IMR-90 (cell line): Measurements from ENCODE around the gene CCL13. TPM values are rescaled to one million over a fixed set of nuclear protein-coding genes. Genes with fewer than 3 reads are reported as not detected.

Experiments used
- ATAC-seq: fragments of 200-7000 bp; cut with Tn5 transposase; 2 replicates; pipeline ENCODE4 v1.9.1; 2020; ENCODE audit warnings: low read depth, mild to moderate bottlenecking, moderate library complexity
- BruUV-seq: library from RNA; stranded (reverse); fragments of 400-500 nt; replicated peaks from 2 replicates; lab custom pipeline; 2021; lab: Mats Ljungman, UMichigan
- CTCF ChIA-PET: fragments of 300-600 bp; formaldehyde crosslinking; extraction: SDS; loops from one replicate; lab custom pipeline; 2021; ENCODE audit warnings: antibody characterized with exemption; lab: Yijun Ruan, JAX
- POLR2A ChIA-PET: fragments of 300-600 bp; sonication (Branson Sonifier 250); formaldehyde crosslinking; loops from one replicate; lab custom pipeline; 2022; ENCODE audit warnings: antibody characterized with exemption; ENCODE audit not compliant: unreplicated experiment; lab: Charles Lee
- DNase-seq: peaks from one replicate; pipeline ENCODE4 v3.0.0; 2013
- H2AFZ ChIP-seq: replicated peaks from 2 replicates; pipeline ENCODE3; 2013; ENCODE audit warnings: low read length, mild to moderate bottlenecking; ENCODE audit not compliant: poor library complexity
- H2AK5ac ChIP-seq: 2 replicates; pipeline ENCODE4 v1.6.1; 2013; ENCODE audit warnings: low read depth, low read length, inconsistent platforms
- H2AK9ac ChIP-seq: replicated peaks from 2 replicates; pipeline ENCODE3; 2013; ENCODE audit warnings: mild to moderate bottlenecking, low read depth, low read length, moderate library complexity; ENCODE audit not compliant: poor library complexity
- H2BK120ac ChIP-seq: 2 replicates; pipeline ENCODE4 v1.6.1; 2013; ENCODE audit warnings: low read depth, low read length, inconsistent platforms
- H2BK15ac ChIP-seq: 3 replicates; pipeline ENCODE4 v1.6.1; 2013; ENCODE audit warnings: low read depth, low read length, inconsistent platforms
- H2BK20ac ChIP-seq: 2 replicates; pipeline ENCODE4 v1.6.1; 2013; ENCODE audit warnings: low read depth, mild to moderate bottlenecking, inconsistent platforms, low read length, moderate library complexity
- H2BK5ac ChIP-seq: 2 replicates; pipeline ENCODE4 v1.6.1; 2013; ENCODE audit warnings: mild to moderate bottlenecking, low read depth, low read length, inconsistent platforms; ENCODE audit not compliant: poor library complexity, severe bottlenecking
- H3K14ac ChIP-seq: replicated peaks from 2 replicates; pipeline ENCODE4 v1.6.1; 2013; ENCODE audit warnings: low read depth, low read length, inconsistent platforms
- H3K18ac ChIP-seq: 2 replicates; pipeline ENCODE4 v1.6.1; 2013; ENCODE audit warnings: low read depth, low read length, control low read depth
- H3K23ac ChIP-seq: 2 replicates; pipeline ENCODE4 v1.6.1; 2013; ENCODE audit warnings: low read depth, low read length, inconsistent platforms
- H3K27ac ChIP-seq: 2 replicates; pipeline ENCODE4 v1.5.1; 2013; ENCODE audit warnings: mild to moderate bottlenecking, control low read depth, low read length; ENCODE audit not compliant: insufficient read depth
- H3K27me3 ChIP-seq: 2 replicates; pipeline ENCODE4 v1.6.1; 2013; ENCODE audit warnings: low read length; ENCODE audit not compliant: control insufficient read depth, insufficient read depth
- H3K36me3 ChIP-seq: 2 replicates; pipeline ENCODE4 v1.6.1; 2013; ENCODE audit warnings: low read length, mixed read lengths; ENCODE audit not compliant: control insufficient read depth, insufficient read depth
- H3K4ac ChIP-seq: 2 replicates; pipeline ENCODE4 v1.6.1; 2013; ENCODE audit warnings: low read depth, low read length, inconsistent platforms
- H3K4me1 ChIP-seq: 2 replicates; pipeline ENCODE4 v1.6.1; 2013; ENCODE audit warnings: low read length, mixed read lengths; ENCODE audit not compliant: control insufficient read depth, insufficient read depth
- H3K4me2 ChIP-seq: 2 replicates; pipeline ENCODE4 v1.6.1; 2013; ENCODE audit warnings: low read depth, mild to moderate bottlenecking, control low read depth, low read length, moderate library complexity
- H3K4me3 ChIP-seq: 2 replicates; pipeline ENCODE4 v1.5.1; 2013; ENCODE audit warnings: low read depth, mild to moderate bottlenecking, control low read depth, low read length, moderate library complexity; ENCODE audit not compliant: insufficient read depth
- H3K56ac ChIP-seq: 2 replicates; pipeline ENCODE4 v1.6.1; 2013; ENCODE audit warnings: low read length, inconsistent platforms; ENCODE audit not compliant: insufficient read depth; ENCODE audit errors: extremely low read depth
- H3K79me1 ChIP-seq, 2 experiments: 2 replicates each; pipeline ENCODE4 v1.6.1; 2013; ENCODE audit warnings: low read length in 2 of 2, inconsistent platforms in 1 of 2, low read depth in 1 of 2
- H3K9ac ChIP-seq: 2 replicates; pipeline ENCODE4 v1.6.1; 2013; ENCODE audit warnings: low read depth, low read length, control low read depth
- H3K9me1 ChIP-seq: 2 replicates; pipeline ENCODE4 v1.6.1; 2013; ENCODE audit warnings: low read length, inconsistent platforms; ENCODE audit not compliant: insufficient read depth
- H3K9me3 ChIP-seq: 2 replicates; pipeline ENCODE4 v1.6.1; 2013; ENCODE audit warnings: low read length; ENCODE audit not compliant: control insufficient read depth, insufficient read depth
- H4K20me1 ChIP-seq: 2 replicates; pipeline ENCODE4 v1.6.1; 2013; ENCODE audit warnings: low read length, inconsistent platforms; ENCODE audit not compliant: insufficient read depth
- H4K5ac ChIP-seq: 2 replicates; pipeline ENCODE4 v1.6.1; 2013; ENCODE audit warnings: mild to moderate bottlenecking, low read depth, low read length, control low read depth
- H4K8ac ChIP-seq, 2 experiments: 2 replicates each; pipeline ENCODE4 v1.6.1; 2013; ENCODE audit warnings: low read depth in 2 of 2, low read length in 2 of 2, control low read depth in 1 of 2, inconsistent platforms in 1 of 2
- H4K91ac ChIP-seq: 2 replicates; pipeline ENCODE4 v1.6.1; 2013; ENCODE audit warnings: low read depth, low read length, inconsistent platforms; ENCODE audit not compliant: insufficient read depth
- CHD1 ChIP-seq: IDR thresholded peaks from 2 replicates; pipeline ENCODE4 v1.6.1; 2012; ENCODE audit warnings: low read depth, low read length, improper control_type of control experiment
- FOS ChIP-seq: fragments of 150-350 bp; IDR thresholded peaks from 2 replicates; pipeline ENCODE4 v1.6.1; 2016; ENCODE audit warnings: low read depth, low read length
- MAFK ChIP-seq: IDR thresholded peaks from 2 replicates; pipeline ENCODE4 v1.6.1; 2012; ENCODE audit warnings: low read depth, low read length, improper control_type of control experiment
- MAZ ChIP-seq: IDR thresholded peaks from 2 replicates; pipeline ENCODE4 v1.6.1; 2012; ENCODE audit warnings: low read depth, mild to moderate bottlenecking, low read length, improper control_type of control experiment, moderate library complexity, borderline replicate concordance
- MXI1 ChIP-seq: IDR thresholded peaks from 2 replicates; pipeline ENCODE4 v1.6.1; 2012; ENCODE audit warnings: low read depth, mild to moderate bottlenecking, low read length, moderate library complexity, borderline replicate concordance
- NFE2L2 ChIP-seq: fragments of 150-350 bp; IDR thresholded peaks from 2 replicates; pipeline ENCODE4 v1.6.1; 2016; ENCODE audit warnings: low read depth, mild to moderate bottlenecking, low read length
- POLR2A ChIP-seq: IDR thresholded peaks from 2 replicates; pipeline ENCODE4 v1.6.1; 2012; ENCODE audit warnings: mild to moderate bottlenecking, low read depth, low read length
- RCOR1 ChIP-seq: IDR thresholded peaks from 2 replicates; pipeline ENCODE4 v1.6.1; 2012; ENCODE audit warnings: mild to moderate bottlenecking, low read length, improper control_type of control experiment; ENCODE audit not compliant: insufficient replicate concordance
- RFX5 ChIP-seq: IDR thresholded peaks from 2 replicates; pipeline ENCODE4 v1.8.0; 2012; ENCODE audit warnings: low read depth, mild to moderate bottlenecking, low read length, moderate library complexity
- SMC3 ChIP-seq: fragments of 150-350 bp; IDR thresholded peaks from 2 replicates; pipeline ENCODE4 v1.6.1; 2016; ENCODE audit warnings: low read depth, mild to moderate bottlenecking, antibody characterized with exemption, low read length, moderate library complexity
- WGBS, 2 experiments: methylation state at CpG; one replicate each; pipeline versions ENCODE4 v1.1.5 to v1.1.7; 2013; ENCODE audit warnings: missing lambda C conversion rate in 2 of 2; ENCODE audit not compliant: insufficient read length in 1 of 2; ENCODE audit errors: extremely low coverage in 2 of 2; 5-methylcytosine and 5-hydroxymethylcytosine counted together
- dilution Hi-C: fragments of 300-500 bp; cut with HindIII; formaldehyde crosslinking; loops from one replicate; pipeline ENCODE4 v1.14.3; 2018; ENCODE audit warnings: low sequenced_read_pairs; ENCODE audit not compliant: unreplicated experiment
- in situ Hi-C: fragments of 300-500 bp; cut with MboI; formaldehyde crosslinking; loops from 3 replicates; pipeline ENCODE4 v1.14.3; 2019; ENCODE audit warnings: low sequenced_read_pairs, inconsistent platforms, mixed read lengths
- intact Hi-C: fragments of 100-400 bp; cut with micrococcal nuclease; formaldehyde crosslinking; loops from 2 replicates; pipeline ENCODE4 v1.10.0; 2022
- polyA plus RNA-seq, 3 experiments: library from polyadenylated mRNA; depleted of rRNA; stranded (reverse); fragments of >200 nt; gene quantifications; 2 replicates each; pipeline ENCODE4 v1.2.3, GENCODE V29; 2012; ENCODE audit warnings: low replicate concordance in 1 of 3
- total RNA-seq: library from RNA; depleted of rRNA; stranded (reverse); fragments of >200 nt; gene quantifications from 2 replicates; pipeline ENCODE4 v1.2.3, GENCODE V29; 2012
- TF ChIP-seq, protein P1 (sequence below): fragments of 150-350 bp; IDR thresholded peaks from 2 replicates; pipeline ENCODE4 v1.6.1; 2017; ENCODE audit warnings: mild to moderate bottlenecking, antibody characterized with exemption, low read length, low read depth
- TF ChIP-seq, protein P2 (sequence below): fragments of 150-350 bp; IDR thresholded peaks from 2 replicates; pipeline ENCODE4 v1.6.1; 2016; ENCODE audit warnings: low read depth, mild to moderate bottlenecking, low read length, moderate library complexity, borderline replicate concordance
- TF ChIP-seq, protein P3 (sequence below): conservative IDR thresholded peaks from 2 replicates; pipeline ENCODE4 v1.5.1; 2012; ENCODE audit warnings: mild to moderate bottlenecking, low read depth, low read length, improper control_type of control experiment

The CCL13 gene
- total and polyA plus RNA-seq, 2 of the 4 experiments (the other 2 are of a cell fraction): 0.18 TPM; not detected in 1

DNA sequence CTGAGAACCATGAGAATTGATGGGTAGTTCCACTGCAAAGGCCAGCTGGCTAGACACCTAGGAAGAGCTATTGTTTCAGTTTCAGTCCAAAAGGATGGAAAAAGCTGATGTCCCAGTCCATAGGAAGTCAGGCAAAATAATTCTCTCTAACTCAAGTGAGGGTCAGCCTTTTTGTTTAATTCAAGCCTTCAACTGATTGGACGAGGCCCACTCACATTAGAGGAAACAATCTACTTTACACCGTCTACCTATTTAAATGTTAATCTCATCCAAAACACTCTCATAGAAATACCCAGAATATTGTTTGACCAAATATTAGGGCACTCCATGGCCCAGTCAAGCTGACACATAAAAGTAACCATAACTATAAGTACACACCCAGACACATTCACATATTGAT is 14.4 kb upstream of the CCL13 start:
- Histone ChIP-seq H3K79me1 (no peaks in the 10 kb centered on the region), H2AFZ (no peak overlapping the region), H2BK120ac (no peak overlapping the region), H3K14ac (no peak overlapping the region), H4K91ac (no peak overlapping the region), H3K9ac (no peak overlapping the region), H3K27ac (no peak overlapping the region), H3K9me1 (no peaks in the 10 kb centered on the region), H2AK5ac (no peak overlapping the region), H3K23ac (no peak overlapping the region), H2AK9ac (no peak overlapping the region), H3K4me1 (no peaks in the 10 kb centered on the region), H2BK15ac (no peak overlapping the region), H2BK5ac (no peak overlapping the region), H3K4me2 (no peak overlapping the region), H3K9me3 (no peaks in the 10 kb centered on the region), H4K20me1 (no peaks in the 10 kb centered on the region), H4K5ac (no peak overlapping the region), H3K4me3 (no peak overlapping the region), H3K56ac (no peak overlapping the region), H3K36me3 (no peaks in the 10 kb centered on the region), H3K27me3 (no peaks in the 10 kb centered on the region; the same call in 1 of the 2 replicates), H4K8ac (no peak overlapping the region), H3K18ac (no peak overlapping the region), H3K4ac (no peak overlapping the region), H2BK20ac (no peak overlapping the region)
- intact Hi-C loops: no loop called here
- dilution Hi-C loops: no loop called here
- WGBS, 2 experiments: no CpG with 5 or more reads among the region's 2 CpGs
- TF ChIP-seq, protein P1, sequence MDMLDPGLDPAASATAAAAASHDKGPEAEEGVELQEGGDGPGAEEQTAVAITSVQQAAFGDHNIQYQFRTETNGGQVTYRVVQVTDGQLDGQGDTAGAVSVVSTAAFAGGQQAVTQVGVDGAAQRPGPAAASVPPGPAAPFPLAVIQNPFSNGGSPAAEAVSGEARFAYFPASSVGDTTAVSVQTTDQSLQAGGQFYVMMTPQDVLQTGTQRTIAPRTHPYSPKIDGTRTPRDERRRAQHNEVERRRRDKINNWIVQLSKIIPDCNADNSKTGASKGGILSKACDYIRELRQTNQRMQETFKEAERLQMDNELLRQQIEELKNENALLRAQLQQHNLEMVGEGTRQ: no peak
- TF ChIP-seq SMC3 (no peak), RFX5 (no peak), NFE2L2 (no peak), MXI1 (no peak), MAZ (no peak), FOS (no peak), CHD1 (no peak), MAFK (no peak), POLR2A (no peak), RCOR1 (no peak)
- TF ChIP-seq, protein P2, sequence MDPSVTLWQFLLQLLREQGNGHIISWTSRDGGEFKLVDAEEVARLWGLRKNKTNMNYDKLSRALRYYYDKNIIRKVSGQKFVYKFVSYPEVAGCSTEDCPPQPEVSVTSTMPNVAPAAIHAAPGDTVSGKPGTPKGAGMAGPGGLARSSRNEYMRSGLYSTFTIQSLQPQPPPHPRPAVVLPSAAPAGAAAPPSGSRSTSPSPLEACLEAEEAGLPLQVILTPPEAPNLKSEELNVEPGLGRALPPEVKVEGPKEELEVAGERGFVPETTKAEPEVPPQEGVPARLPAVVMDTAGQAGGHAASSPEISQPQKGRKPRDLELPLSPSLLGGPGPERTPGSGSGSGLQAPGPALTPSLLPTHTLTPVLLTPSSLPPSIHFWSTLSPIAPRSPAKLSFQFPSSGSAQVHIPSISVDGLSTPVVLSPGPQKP: no peak
- TF ChIP-seq, protein P3, sequence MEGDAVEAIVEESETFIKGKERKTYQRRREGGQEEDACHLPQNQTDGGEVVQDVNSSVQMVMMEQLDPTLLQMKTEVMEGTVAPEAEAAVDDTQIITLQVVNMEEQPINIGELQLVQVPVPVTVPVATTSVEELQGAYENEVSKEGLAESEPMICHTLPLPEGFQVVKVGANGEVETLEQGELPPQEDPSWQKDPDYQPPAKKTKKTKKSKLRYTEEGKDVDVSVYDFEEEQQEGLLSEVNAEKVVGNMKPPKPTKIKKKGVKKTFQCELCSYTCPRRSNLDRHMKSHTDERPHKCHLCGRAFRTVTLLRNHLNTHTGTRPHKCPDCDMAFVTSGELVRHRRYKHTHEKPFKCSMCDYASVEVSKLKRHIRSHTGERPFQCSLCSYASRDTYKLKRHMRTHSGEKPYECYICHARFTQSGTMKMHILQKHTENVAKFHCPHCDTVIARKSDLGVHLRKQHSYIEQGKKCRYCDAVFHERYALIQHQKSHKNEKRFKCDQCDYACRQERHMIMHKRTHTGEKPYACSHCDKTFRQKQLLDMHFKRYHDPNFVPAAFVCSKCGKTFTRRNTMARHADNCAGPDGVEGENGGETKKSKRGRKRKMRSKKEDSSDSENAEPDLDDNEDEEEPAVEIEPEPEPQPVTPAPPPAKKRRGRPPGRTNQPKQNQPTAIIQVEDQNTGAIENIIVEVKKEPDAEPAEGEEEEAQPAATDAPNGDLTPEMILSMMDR: no peak
- in situ Hi-C loops: no loop called here
- no peak for DNase-seq
- no TSS peak for BruUV-seq
- CTCF ChIA-PET: no interaction called here
- no peak for ATAC-seq
- POLR2A ChIA-PET: no interaction called here
